Ishikawa (cell line): ENCODE data around the gene FOXN3.

Source experiments
- CEBPB ChIP-seq: IDR thresholded peaks from 2 replicates; pipeline ENCODE4 v1.6.1; 2012
- CREB1 ChIP-seq: IDR thresholded peaks from 2 replicates; pipeline ENCODE4 v1.6.1; 2012; ENCODE audit warnings: low read depth
- EGR1 ChIP-seq: IDR thresholded peaks from 2 replicates; pipeline ENCODE4 v1.6.1; 2012
- EP300 ChIP-seq: IDR thresholded peaks from 2 replicates; pipeline ENCODE4 v1.6.1; 2012; ENCODE audit warnings: borderline replicate concordance
- FOXM1 ChIP-seq: IDR thresholded peaks from 2 replicates; pipeline ENCODE4 v1.6.1; 2012; ENCODE audit warnings: low read depth, borderline replicate concordance
- MAX ChIP-seq: IDR thresholded peaks from 2 replicates; pipeline ENCODE4 v1.6.1; 2012
- NFIC ChIP-seq: IDR thresholded peaks from 2 replicates; pipeline ENCODE4 v1.6.1; 2012
- RAD21 ChIP-seq: IDR thresholded peaks from 2 replicates; pipeline ENCODE4 v1.6.1; 2012; ENCODE audit warnings: low read depth
- TAF1 ChIP-seq: IDR thresholded peaks from 2 replicates; pipeline ENCODE4 v1.6.1; 2012; ENCODE audit warnings: low read depth, mild to moderate bottlenecking
- TCF12 ChIP-seq: IDR thresholded peaks from 2 replicates; pipeline ENCODE4 v1.6.1; 2012; ENCODE audit warnings: low read depth
- YY1 ChIP-seq: IDR thresholded peaks from 2 replicates; pipeline ENCODE4 v1.6.1; 2012; ENCODE audit warnings: low read depth
- ZBTB7A ChIP-seq: IDR thresholded peaks from 2 replicates; pipeline ENCODE4 v1.6.1; 2012; ENCODE audit warnings: low read depth
- TF ChIP-seq, protein P1 (sequence below): IDR thresholded peaks from 2 replicates; pipeline ENCODE4 v1.6.1; 2012
- TF ChIP-seq, protein P2 (sequence below): IDR thresholded peaks from 2 replicates; pipeline ENCODE4 v1.6.1; 2012; ENCODE audit warnings: low read depth, mild to moderate bottlenecking

DNA sequence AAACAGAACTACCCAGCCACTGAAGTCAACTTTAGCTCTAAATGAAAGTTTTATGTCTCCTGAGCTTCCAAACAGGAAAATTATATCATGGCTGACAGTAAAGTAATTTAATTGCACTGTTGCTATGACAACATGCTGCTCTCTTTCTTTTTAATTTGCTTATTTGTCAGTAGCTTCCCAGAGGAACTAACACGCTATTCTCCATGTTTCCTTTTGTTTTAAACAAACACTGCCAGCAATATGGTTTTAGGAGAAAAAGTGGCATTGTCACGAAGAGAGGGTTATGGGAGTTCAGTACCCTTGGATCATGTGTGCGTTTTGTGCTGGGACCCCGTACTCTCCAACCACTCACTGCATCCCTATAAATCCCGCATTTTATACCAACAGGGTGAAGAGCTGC lies 1.9 kb downstream of the FOXN3 start:
- no peak for TF ChIP-seq EP300
- TF ChIP-seq, protein P1, sequence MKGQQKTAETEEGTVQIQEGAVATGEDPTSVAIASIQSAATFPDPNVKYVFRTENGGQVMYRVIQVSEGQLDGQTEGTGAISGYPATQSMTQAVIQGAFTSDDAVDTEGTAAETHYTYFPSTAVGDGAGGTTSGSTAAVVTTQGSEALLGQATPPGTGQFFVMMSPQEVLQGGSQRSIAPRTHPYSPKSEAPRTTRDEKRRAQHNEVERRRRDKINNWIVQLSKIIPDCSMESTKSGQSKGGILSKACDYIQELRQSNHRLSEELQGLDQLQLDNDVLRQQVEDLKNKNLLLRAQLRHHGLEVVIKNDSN = no peak
- TF ChIP-seq RAD21 = no peak
- no peak for TF ChIP-seq ZBTB7A
- TF ChIP-seq MAX = no peak
- no peak for TF ChIP-seq FOXM1
- no peak for TF ChIP-seq YY1
- no peak for TF ChIP-seq TAF1
- TF ChIP-seq CREB1 = no peak
- no peak for TF ChIP-seq CEBPB
- TF ChIP-seq, protein P2, sequence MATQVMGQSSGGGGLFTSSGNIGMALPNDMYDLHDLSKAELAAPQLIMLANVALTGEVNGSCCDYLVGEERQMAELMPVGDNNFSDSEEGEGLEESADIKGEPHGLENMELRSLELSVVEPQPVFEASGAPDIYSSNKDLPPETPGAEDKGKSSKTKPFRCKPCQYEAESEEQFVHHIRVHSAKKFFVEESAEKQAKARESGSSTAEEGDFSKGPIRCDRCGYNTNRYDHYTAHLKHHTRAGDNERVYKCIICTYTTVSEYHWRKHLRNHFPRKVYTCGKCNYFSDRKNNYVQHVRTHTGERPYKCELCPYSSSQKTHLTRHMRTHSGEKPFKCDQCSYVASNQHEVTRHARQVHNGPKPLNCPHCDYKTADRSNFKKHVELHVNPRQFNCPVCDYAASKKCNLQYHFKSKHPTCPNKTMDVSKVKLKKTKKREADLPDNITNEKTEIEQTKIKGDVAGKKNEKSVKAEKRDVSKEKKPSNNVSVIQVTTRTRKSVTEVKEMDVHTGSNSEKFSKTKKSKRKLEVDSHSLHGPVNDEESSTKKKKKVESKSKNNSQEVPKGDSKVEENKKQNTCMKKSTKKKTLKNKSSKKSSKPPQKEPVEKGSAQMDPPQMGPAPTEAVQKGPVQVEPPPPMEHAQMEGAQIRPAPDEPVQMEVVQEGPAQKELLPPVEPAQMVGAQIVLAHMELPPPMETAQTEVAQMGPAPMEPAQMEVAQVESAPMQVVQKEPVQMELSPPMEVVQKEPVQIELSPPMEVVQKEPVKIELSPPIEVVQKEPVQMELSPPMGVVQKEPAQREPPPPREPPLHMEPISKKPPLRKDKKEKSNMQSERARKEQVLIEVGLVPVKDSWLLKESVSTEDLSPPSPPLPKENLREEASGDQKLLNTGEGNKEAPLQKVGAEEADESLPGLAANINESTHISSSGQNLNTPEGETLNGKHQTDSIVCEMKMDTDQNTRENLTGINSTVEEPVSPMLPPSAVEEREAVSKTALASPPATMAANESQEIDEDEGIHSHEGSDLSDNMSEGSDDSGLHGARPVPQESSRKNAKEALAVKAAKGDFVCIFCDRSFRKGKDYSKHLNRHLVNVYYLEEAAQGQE = no peak
- no peak for TF ChIP-seq NFIC
- TF ChIP-seq EGR1 = no peak
- TF ChIP-seq TCF12 = no peak
